Endothelial cell of umbilical vein (primary cell): Measurements from ENCODE around the gene KIAA1549. TPM values are rescaled to one million over a fixed set of nuclear protein-coding genes. Genes with fewer than 3 reads are reported as not detected.

Source experiments
- BruUV-seq: library from RNA; stranded (reverse); fragments of 400-500 nt; replicated peaks from 2 replicates; lab custom pipeline; 2021; lab: Mats Ljungman, UMichigan
- CTCF ChIA-PET: fragments of 300-600, 350-600 bp; sonication (Branson Sonifier 250); formaldehyde crosslinking; loops from one replicate; lab custom pipeline; 2021; ENCODE audit warnings: antibody characterized with exemption, inconsistent platforms; lab: Charles Lee
- POLR2A ChIA-PET: fragments of 300-600, 350-600 bp; sonication (Branson Sonifier 250); formaldehyde crosslinking; loops from one replicate; lab custom pipeline; 2021; ENCODE audit warnings: antibody characterized with exemption, inconsistent platforms; lab: Charles Lee
- DNase-seq: peaks from one replicate; pipeline ENCODE4 v3.0.0-alpha.2; 2011; ENCODE audit warnings: low read depth, low spot score
- FAIRE-seq: peaks from 2 replicates; lab custom pipeline; 2011; peaks lifted over from hg19 to GRCh38; lab: Jason Lieb, UNC
- H2AFZ ChIP-seq: 2 replicates; pipeline ENCODE4 v1.6.0; 2012; ENCODE audit warnings: low read depth, low read length, control low read depth, inconsistent platforms
- H3K27ac ChIP-seq: 2 replicates; pipeline ENCODE4 v1.5.1; 2011; ENCODE audit warnings: low read depth, mild to moderate bottlenecking, control low read depth, low read length, moderate library complexity; ENCODE audit not compliant: insufficient read depth
- H3K27me3 ChIP-seq, 2 experiments: 2 replicates each; pipeline versions ENCODE4 v1.6.0 to v1.6.1; 2011; ENCODE audit warnings: low read length in 2 of 2, mixed read lengths in 1 of 2; ENCODE audit not compliant: control insufficient read depth in 2 of 2, insufficient read depth in 2 of 2
- H3K36me3 ChIP-seq, 2 experiments: 2 replicates in 1 of 2; 3 replicates in 1 of 2; pipeline ENCODE4 v1.5.1; 2011; ENCODE audit warnings: low read length in 2 of 2, mild to moderate bottlenecking in 1 of 2, moderate library complexity in 1 of 2; ENCODE audit not compliant: control insufficient read depth in 2 of 2, insufficient read depth in 2 of 2; ENCODE audit errors: extremely low read depth in 1 of 2
- H3K4me1 ChIP-seq: 3 replicates; pipeline ENCODE4 v1.5.1; 2011; ENCODE audit warnings: mild to moderate bottlenecking, low read length; ENCODE audit not compliant: control insufficient read depth, insufficient read depth; ENCODE audit errors: extremely low read depth
- H3K4me2 ChIP-seq: 2 replicates; pipeline ENCODE4 v1.6.1; 2011; ENCODE audit warnings: low read length, control low read depth, mixed read lengths; ENCODE audit not compliant: insufficient read depth
- H3K4me3 ChIP-seq, 3 experiments: fragments of 200-600 bp in 1 of 3; sonication (generic), shearing (Covaris generic) in 1 of 3; replicated peaks in 1 of 3; 2 replicates each; pipeline ENCODE4 v1.5.1; 2011 to 2016; ENCODE audit warnings: control low read depth in 3 of 3, low read length in 3 of 3, mild to moderate bottlenecking in 2 of 3, inconsistent platforms in 1 of 3, low read depth in 1 of 3, moderate library complexity in 1 of 3; ENCODE audit not compliant: insufficient read depth in 1 of 3
- H3K79me2 ChIP-seq: 2 replicates; pipeline ENCODE4 v1.6.0; 2012; ENCODE audit warnings: low read length, inconsistent platforms; ENCODE audit not compliant: control insufficient read depth, insufficient read depth
- H3K9ac ChIP-seq: replicated peaks from 2 replicates; pipeline ENCODE3; 2011; ENCODE audit warnings: low read length, control low read depth; ENCODE audit not compliant: insufficient read depth; ENCODE audit errors: extremely low read depth
- H3K9me1 ChIP-seq: replicated peaks from 3 replicates; pipeline ENCODE4 v1.6.0; 2011; ENCODE audit warnings: mild to moderate bottlenecking, low read length; ENCODE audit not compliant: control insufficient read depth, insufficient read depth; ENCODE audit errors: extremely low read depth
- H3K9me3 ChIP-seq: replicated peaks from 2 replicates; pipeline ENCODE4 v1.5.1; 2012; ENCODE audit warnings: low read length, inconsistent platforms; ENCODE audit not compliant: control insufficient read depth, insufficient read depth
- H4K20me1 ChIP-seq: replicated peaks from 2 replicates; pipeline ENCODE3; 2011; ENCODE audit warnings: mild to moderate bottlenecking, low read length; ENCODE audit not compliant: control insufficient read depth, insufficient read depth; ENCODE audit errors: extremely low read depth
- CTCF ChIP-seq, 2 donors: IDR thresholded peaks; 1 replicate in 1 of 2; 2 replicates in 1 of 2; pipeline ENCODE4 v1.5.1; 2011; ENCODE audit warnings: low read length in 2 of 2, mild to moderate bottlenecking in 2 of 2, moderate library complexity in 2 of 2, control low read depth in 1 of 2, inconsistent platforms in 1 of 2, low read depth in 1 of 2; ENCODE audit not compliant: insufficient read depth in 1 of 2; ENCODE audit errors: extremely low read depth in 1 of 2
- EZH2 ChIP-seq: IDR thresholded peaks from 2 replicates; pipeline ENCODE4 v1.6.1; 2012; ENCODE audit warnings: borderline replicate concordance, low read depth, mild to moderate bottlenecking, moderate library complexity, low read length, inconsistent platforms; ENCODE audit not compliant: severe bottlenecking
- FOS ChIP-seq: IDR thresholded peaks from 2 replicates; pipeline ENCODE4 v1.6.1; 2011; ENCODE audit warnings: mild to moderate bottlenecking, low read length, moderate library complexity, borderline replicate concordance; ENCODE audit not compliant: insufficient read depth
- GATA2 ChIP-seq: IDR thresholded peaks from 2 replicates; pipeline ENCODE4 v1.7.0; 2011; ENCODE audit warnings: low read depth, mild to moderate bottlenecking, moderate library complexity, mixed read lengths, low read length; ENCODE audit not compliant: insufficient read length, insufficient read depth
- JUN ChIP-seq: IDR thresholded peaks from 2 replicates; pipeline ENCODE4 v1.6.1; 2011; ENCODE audit warnings: borderline replicate concordance, low read depth; ENCODE audit not compliant: insufficient read length, insufficient read depth
- MAX ChIP-seq: IDR thresholded peaks from 2 replicates; pipeline ENCODE4 v1.6.1; 2011; ENCODE audit not compliant: insufficient read depth, insufficient read length
- MYC ChIP-seq: IDR thresholded peaks from one replicate; pipeline ENCODE4 v1.6.1; 2011; ENCODE audit warnings: mild to moderate bottlenecking, low read depth, low read length
- POLR2A ChIP-seq: IDR thresholded peaks from 2 replicates; pipeline ENCODE4 v1.6.1; 2012; ENCODE audit warnings: low read depth, mild to moderate bottlenecking, control low read depth, low read length
- POLR2AphosphoS5 ChIP-seq: IDR thresholded peaks from 2 replicates; pipeline ENCODE4 v1.6.1; 2012; ENCODE audit warnings: low read depth, mild to moderate bottlenecking, control low read depth, low read length, moderate library complexity; ENCODE audit not compliant: insufficient read depth
- dilution Hi-C: fragments of 300-500 bp; cut with MboI; formaldehyde crosslinking; loops from one replicate; pipeline ENCODE4 v1.15.0; 2019; ENCODE audit warnings: low sequenced_read_pairs; ENCODE audit not compliant: extremely low pct_ligation_motif_present
- intact Hi-C: fragments of 100-400 bp; cut with micrococcal nuclease; formaldehyde crosslinking; loops from one replicate; pipeline ENCODE4 v1.10.0; 2022
- polyA plus RNA-seq, 4 experiments: library from polyadenylated mRNA; depleted of rRNA in 3 of 4; stranded (reverse) in 3 of 4; unstranded in 1 of 4; fragments of >200 nt; gene quantifications; 2 replicates each; pipeline versions ENCODE4 v1.2.1 to v1.2.3, GENCODE V29; 2011 to 2012; ENCODE audit warnings: missing spikeins in 1 of 4
- total RNA-seq: library from RNA; stranded (reverse); gene quantifications from 2 replicates; pipeline ENCODE4 v1.2.3, GENCODE V29; 2021

Gene KIAA1549
- total and polyA plus RNA-seq, 2 donors (not counting 3 experiments of a cell fraction or from before 2014, with no cell fraction given): 4.6 to 10.9 TPM

- Histone ChIP-seq H4K20me1 (no peaks in the 10 kb centered on the region), H3K9ac (no peak overlapping the region), H3K27me3 (no peaks in the 10 kb centered on the region), H3K9me1 (no peaks in the 10 kb centered on the region), H3K9me3 (no peaks in the 10 kb centered on the region), H3K36me3 (peaks cover 0 to 2% of the 10 kb centered on the region in 2 experiments), H3K27ac (no peak overlapping the region), H2AFZ (no peak overlapping the region), H3K4me3 (no peak overlapping the region), H3K79me2 (no peaks in the 10 kb centered on the region), H3K4me1 (peaks cover 8% of the 10 kb centered on the region), H3K4me2 (no peak overlapping the region)
- FAIRE-seq (no peak), DNase-seq (no peak)
- POLR2A ChIA-PET: no interaction called here
- dilution Hi-C loops: no loop called here
- intact Hi-C loops: no loop called here
- CTCF ChIA-PET: interaction anchor here (1.5 to 5.8 kb wide), 2 partner anchors 12 to 82 kb away, joined by 3 to 48 read pairs; no protein-coding TSS in a partner anchor
- no TSS peak for BruUV-seq
- TF ChIP-seq MAX: no peak
- TF ChIP-seq FOS: no peak
- no peak for TF ChIP-seq JUN
- TF ChIP-seq POLR2A: no peak
- TF ChIP-seq GATA2: no peak
- no peak for TF ChIP-seq EZH2
- no peak for TF ChIP-seq POLR2AphosphoS5
- no peak for TF ChIP-seq MYC
- TF ChIP-seq CTCF (IDR thresholded peaks at IDR 0.05; ENCODE audit: extremely low read depth in 1 of 2, insufficient read depth in 1 of 2, low read depth in 1 of 2, low read length in 2 of 2): no peak
Observed at GRCh38 chr7:138898802-138899201, 82.4 kb downstream of the KIAA1549 start.
